Activated T-helper 1 cell treated with Interleukin-2 at 50 U/mL for 16 hours (primary cell): ENCODE results near the gene FBXO11.

Source experiments
- DNase-seq: peaks from one replicate; pipeline ENCODE4 v3.0.0-alpha.2; 2020; ENCODE audit warnings: low read depth

FBXO11 gene

GRCh38 chr2:47849368-47849767, 56.9 kb downstream of the FBXO11 start:
- no peak for DNase-seq

DNA sequence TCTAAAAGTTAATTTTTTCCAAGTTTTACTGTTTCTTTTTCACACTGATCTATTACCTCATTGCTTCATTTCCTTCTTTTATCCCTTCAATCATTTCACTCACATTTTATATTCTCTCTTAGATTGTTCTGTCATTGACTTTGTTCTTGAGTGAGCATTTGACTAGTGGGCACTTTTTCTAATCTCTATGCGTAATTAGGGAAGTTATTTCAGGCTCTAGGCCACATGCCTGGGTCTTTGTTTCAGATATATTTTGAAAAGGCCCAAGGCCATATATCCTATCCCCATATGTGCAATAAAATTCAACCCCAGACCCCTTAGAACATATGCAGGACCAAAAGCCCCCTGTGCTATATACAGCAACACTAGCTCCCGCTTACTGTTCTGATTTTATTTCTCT, 62.1 kb downstream of the FBXO11 start:
- DNase-seq = no peak

- DNase-seq = no peak
Observed at GRCh38 chr2:47843407-47843806, 62.9 kb downstream of the FBXO11 start.

DNA sequence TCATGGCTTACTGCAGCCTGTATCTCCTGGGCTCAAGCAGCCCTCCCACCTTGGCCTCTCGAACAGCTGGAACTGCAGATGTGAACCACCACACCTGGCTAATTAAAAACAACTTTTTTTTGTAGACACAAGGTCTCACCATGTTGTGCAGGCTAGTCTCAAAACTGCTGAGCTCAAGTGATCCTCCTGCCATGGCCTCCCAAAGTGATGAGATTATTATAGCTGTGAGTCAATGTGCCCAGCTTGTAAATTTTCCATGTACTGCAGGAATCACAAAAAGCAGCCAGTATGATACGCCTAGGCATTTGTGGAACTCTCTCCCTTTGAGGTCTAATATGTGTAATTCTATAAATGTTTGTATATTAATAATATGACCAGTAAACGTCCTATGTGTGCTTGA, 63.5 kb downstream of the FBXO11 start:
- no peak for DNase-seq

- no peak for DNase-seq
Observed at GRCh38 chr2:47838686-47839085, 67.6 kb downstream of the FBXO11 start.

DNA sequence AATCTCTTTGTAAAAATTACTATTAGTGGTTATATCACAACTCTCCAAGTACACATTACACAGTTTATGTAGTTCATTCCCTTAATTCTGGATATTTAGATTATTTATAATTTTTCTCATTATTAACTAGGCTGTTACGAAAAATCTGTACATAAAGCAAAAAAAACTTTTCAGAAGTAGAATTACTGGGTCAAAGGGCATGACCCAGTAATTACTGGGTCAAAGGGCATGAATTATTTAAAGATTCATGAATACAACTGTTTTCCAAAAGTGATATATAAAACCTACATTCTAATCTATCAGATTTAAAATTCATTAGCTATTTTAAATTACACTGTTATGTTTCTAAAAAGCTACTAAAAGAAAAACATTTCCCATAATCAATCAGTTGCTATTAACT, 68.0 kb downstream of the FBXO11 start:
- DNase-seq = no peak

- no peak for DNase-seq
Observed at GRCh38 chr2:47833516-47833968, 72.8 kb downstream of the FBXO11 start.

GRCh38 chr2:47822518-47822917, 83.8 kb downstream of the FBXO11 start:
- no peak for DNase-seq

DNA sequence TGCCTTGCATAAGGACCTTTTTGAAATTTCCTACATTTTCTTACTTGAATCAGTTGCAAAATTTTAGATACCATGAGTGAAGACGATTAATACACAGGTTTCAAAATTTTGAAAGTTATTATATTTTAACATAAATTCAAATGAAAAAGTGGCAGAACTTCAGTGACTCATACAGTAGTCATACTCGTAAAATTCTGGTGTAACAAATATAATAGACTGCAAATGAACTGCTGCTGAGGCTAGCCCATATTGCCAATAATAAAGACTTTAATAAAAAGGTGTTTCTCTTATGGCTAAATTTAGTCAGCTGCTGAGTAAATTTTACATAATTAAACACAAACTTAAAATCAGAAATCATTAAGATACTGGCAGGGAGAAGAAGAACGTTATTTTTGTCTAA, 86.5 kb downstream of the FBXO11 start:
- no peak for DNase-seq

DNA sequence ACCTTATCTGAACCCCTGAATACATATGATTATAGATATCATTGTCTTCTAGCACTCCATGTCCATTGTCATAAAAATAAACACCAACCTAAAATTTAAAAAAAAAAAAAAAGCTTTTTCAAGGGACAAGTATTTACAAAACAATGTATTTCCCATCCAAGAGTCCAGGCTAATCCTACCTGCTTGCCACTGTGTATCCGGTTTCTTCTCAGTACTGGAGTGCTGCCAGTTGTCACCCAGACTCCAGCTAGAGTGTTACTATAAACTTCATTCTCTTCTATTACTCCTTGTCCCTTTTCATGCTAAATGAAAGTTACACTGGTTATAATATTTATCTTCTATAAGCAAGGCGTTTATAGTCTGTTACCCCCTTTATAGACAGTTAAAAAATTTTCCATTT, 87.5 kb downstream of the FBXO11 start:
- DNase-seq = no peak

DNA sequence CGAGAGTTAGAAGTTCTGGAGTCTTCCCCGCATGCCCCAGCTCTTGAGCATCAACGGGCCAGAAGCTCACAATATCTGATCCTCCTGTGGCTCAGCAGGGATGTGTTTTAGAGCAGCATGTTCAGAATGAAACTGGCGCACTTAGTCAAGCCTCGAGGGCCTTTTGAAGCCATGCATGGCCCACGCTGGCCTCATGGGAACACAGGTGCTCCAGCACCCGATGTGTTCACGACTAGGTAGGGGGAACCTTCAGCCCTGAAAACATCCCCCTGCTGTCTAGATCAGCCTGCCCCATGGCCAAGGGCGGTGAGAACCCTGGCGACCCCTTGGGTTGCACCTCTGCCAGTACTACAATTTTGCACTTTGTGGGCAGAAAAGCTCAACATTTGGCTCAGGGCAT, 90.5 kb downstream of the FBXO11 start:
- DNase-seq = no peak

DNA sequence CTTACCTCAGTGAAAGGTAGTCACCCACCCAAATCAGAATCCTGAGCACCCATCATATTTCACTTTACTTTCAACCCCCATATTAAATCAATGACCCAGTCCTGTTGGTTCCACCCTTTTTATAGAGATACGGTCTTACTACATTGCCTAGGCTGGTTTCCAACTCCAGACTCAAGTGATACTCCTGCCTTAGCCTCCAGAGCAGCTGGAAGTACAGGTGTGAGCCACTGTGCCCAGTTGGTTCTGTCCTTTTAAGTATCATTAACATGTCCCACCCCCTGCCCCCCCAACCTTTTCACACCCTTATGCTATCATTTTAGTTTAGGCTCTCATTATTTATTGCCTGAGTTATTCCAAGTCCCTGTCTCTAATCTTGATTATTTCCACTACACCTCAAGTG, 94.6 kb downstream of the FBXO11 start:
- DNase-seq = no peak

DNA sequence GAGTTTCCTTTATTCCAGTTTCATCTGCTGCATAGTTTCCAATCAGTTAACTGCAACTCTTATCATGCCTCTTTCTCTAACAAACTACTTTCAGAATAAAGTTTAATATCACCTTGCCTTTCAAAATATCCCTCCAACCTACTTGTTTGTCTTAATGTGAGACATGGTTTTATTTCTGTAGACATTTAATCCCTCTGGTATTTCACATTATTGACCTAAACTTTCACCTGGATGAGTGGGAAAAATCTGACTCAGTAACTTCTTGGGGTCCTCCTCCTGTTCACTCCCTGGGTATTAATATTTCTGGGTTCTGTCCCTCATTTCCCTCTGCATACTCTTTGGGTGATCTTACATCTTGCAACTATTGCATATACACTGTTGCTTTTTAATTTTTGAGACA, 95.4 kb downstream of the FBXO11 start:
- DNase-seq = no peak

DNA sequence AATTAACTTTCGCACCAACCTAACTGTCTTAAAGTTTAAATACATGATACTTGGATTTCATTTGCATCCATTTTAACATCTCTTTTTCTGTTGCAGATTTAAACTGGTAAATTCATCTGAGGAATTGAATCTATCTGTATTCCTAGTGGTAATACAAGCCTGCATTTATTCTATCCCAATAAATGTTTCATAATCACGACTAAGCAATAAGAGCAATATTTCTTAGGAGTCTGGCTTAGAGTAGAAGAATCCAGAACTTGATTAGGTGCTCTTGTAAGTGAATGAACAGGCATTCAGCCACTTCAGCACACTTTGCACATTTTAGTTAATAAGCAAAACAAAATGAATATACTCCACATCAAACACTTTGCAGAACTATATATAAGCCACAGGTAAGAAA, 96.4 kb downstream of the FBXO11 start:
- DNase-seq = no peak

DNA sequence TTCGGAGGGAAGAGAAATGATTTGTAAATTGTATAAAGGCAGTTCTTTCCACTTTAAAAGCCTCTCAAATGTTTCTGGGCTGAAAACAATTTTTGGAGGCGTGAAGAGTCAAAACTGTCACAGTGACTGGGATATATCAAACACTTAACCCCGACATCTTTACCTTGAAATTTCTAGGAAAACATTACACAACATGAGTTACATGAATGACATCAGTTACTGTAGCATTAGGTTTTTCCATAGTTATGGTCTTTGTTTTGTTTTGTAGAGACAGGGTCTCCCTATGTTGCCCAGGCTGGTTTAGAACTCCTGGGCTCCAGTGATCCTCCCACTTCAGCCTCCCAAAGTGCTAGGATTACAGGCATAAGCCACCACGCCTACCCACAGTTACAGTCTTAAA, 97.7 kb downstream of the FBXO11 start:
- no peak for DNase-seq

GRCh38 chr2:47805850-47806249, 100.4 kb downstream of the FBXO11 start:
- DNase-seq = no peak

- no peak for DNase-seq
Observed at GRCh38 chr2:47803770-47804169, 102.5 kb downstream of the FBXO11 start.

- no peak for DNase-seq
Observed at GRCh38 chr2:47803363-47803762, 102.9 kb downstream of the FBXO11 start.

- no peak for DNase-seq
Observed at GRCh38 chr2:47801118-47801517, 105.2 kb downstream of the FBXO11 start.

DNA sequence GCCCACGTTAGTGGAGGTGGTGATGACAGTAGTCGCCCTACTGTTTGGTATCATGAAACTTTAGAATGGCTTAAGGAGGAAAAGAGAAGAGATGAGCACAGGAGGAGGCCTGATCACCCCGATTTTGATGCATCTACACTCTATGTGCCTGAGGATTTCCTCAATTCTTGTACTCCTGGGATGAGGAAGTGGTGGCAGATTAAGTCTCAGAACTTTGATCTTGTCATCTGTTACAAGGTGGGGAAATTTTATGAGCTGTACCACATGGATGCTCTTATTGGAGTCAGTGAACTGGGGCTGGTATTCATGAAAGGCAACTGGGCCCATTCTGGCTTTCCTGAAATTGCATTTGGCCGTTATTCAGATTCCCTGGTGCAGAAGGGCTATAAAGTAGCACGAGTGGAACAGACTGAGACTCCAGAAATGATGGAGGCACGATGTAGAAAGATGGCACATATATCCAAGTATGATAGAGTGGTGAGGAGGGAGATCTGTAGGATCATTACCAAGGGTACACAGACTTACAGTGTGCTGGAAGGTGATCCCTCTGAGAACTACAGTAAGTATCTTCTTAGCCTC, 107.2 kb downstream of the FBXO11 start:
- DNase-seq = no peak

- DNase-seq = no peak
Observed at GRCh38 chr2:47798631-47799030, 107.7 kb downstream of the FBXO11 start.

DNA sequence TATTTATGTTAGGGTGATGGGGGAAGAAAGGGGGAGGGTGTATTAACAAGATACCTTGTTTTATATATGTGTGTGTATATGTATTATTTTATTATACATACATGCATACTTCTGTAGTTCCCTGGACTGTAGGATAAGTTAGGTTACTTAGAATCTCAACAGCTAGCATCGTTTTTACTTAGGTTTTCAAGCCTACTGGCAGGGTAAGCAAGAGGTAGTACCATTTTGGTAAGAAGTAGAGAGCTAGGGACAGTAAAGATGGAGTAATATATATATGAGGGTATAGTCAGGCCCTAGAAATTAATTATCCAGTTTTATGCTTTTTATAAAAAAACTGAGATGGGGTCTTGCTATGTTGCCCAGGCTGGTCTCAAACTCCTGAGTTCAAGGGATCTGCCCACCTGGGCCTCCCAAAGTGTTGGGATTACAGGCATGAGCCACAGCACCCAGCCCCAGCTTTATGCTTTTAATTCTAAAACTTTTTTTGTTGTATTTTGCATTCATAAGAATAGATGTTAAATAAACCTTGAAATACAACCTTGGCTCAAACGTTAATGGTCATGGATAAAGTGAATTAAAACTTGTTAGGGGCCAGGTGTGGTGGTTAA, 110.1 kb downstream of the FBXO11 start:
- no peak for DNase-seq

DNA sequence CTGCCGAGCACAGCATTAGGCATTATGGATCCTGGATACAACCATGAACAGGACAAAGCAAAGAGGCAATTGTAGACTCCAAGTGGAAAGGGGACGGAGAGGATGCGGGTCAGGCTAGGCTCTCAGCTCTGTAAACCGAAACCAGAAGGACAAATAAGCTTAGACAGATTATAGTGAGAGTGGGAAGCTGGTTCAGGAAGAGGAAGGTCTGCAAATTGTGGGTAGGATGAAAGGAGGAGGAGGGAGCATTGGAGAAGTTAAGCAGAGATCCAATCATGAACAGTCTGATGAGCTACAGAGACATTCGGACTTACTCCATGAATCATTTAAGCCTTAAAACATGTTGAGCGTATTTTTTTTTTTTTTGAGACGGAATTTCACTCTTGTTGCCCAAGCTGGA, 120.3 kb downstream of the FBXO11 start:
- no peak for DNase-seq

GRCh38 chr2:47784352-47784851, 121.9 kb downstream of the FBXO11 start:
- no peak for DNase-seq
